Stimulated activated CD4-positive, alpha-beta T cell treated with anti-CD3 and anti-CD28 coated beads, TNF-alpha, amount 100 ng/mL, for 1 hour (primary cell): ENCODE results near the gene TMEM131.
A peak's percentile ranks its signal among the peaks of the same experiment; 100 is the strongest.

Experiments
- DNase-seq, 3 donors: peaks; one replicate each; pipeline ENCODE4 v3.0.0-alpha.2; 2020; ENCODE audit warnings: low read depth in 3 of 3, low spot score in 1 of 3

Gene TMEM131

GRCh38 chr2:97819754-97820153 lies 176.0 kb downstream of the TMEM131 start:
- no peak for DNase-seq

GRCh38 chr2:97816411-97816810 lies 179.3 kb downstream of the TMEM131 start:
- no peak for DNase-seq

- DNase-seq, result no peak
Measured at GRCh38 chr2:97812931-97813330, 182.8 kb downstream of the TMEM131 start.

- no peak for DNase-seq
Measured at GRCh38 chr2:97808816-97809215, 186.9 kb downstream of the TMEM131 start.

GRCh38 chr2:97806738-97807618 lies 188.8 kb downstream of the TMEM131 start:
- peak; percentile 37 to 64 (median 53) for DNase-seq

- no peak for DNase-seq
Measured at GRCh38 chr2:97805776-97806175, 190.0 kb downstream of the TMEM131 start.

GRCh38 chr2:97801028-97801427 lies 194.7 kb downstream of the TMEM131 start:
- no peak for DNase-seq

- no peak for DNase-seq
Measured at GRCh38 chr2:97798416-97798815, 197.3 kb downstream of the TMEM131 start.

GRCh38 chr2:97797355-97797754 lies 198.4 kb downstream of the TMEM131 start:
- DNase-seq, result no peak

- DNase-seq, result no peak
Measured at GRCh38 chr2:97796465-97797126, 199.2 kb downstream of the TMEM131 start.

GRCh38 chr2:97792416-97792815 lies 203.3 kb downstream of the TMEM131 start:
- no peak for DNase-seq

GRCh38 chr2:97788986-97789644 lies 206.6 kb downstream of the TMEM131 start:
- DNase-seq, result no peak

- DNase-seq, result no peak
Measured at GRCh38 chr2:97785818-97786217, 209.9 kb downstream of the TMEM131 start.

- DNase-seq, result no peak
Measured at GRCh38 chr2:97784953-97785352, 210.8 kb downstream of the TMEM131 start.

- no peak for DNase-seq
Measured at GRCh38 chr2:97781981-97782380, 213.8 kb downstream of the TMEM131 start.

- DNase-seq, result no peak
Measured at GRCh38 chr2:97779141-97779540, 216.6 kb downstream of the TMEM131 start.

GRCh38 chr2:97775074-97775473 lies 220.7 kb downstream of the TMEM131 start:
- no peak for DNase-seq

- no peak for DNase-seq
Measured at GRCh38 chr2:97774425-97774824, 221.3 kb downstream of the TMEM131 start.

GRCh38 chr2:97770445-97770844 lies 225.3 kb downstream of the TMEM131 start:
- no peak for DNase-seq

- no peak for DNase-seq
Measured at GRCh38 chr2:97769711-97770110, 226.0 kb downstream of the TMEM131 start.

GRCh38 chr2:97769308-97769707 lies 226.4 kb downstream of the TMEM131 start:
- DNase-seq, result no peak

- DNase-seq, result no peak
Measured at GRCh38 chr2:97766567-97766966, 229.2 kb downstream of the TMEM131 start.
